Measurements from ENCODE around the gene USP40. TPM values are rescaled to one million over a fixed set of nuclear protein-coding genes. Genes with fewer than 3 reads are reported as not detected.
A peak's percentile ranks its signal among the peaks of the same experiment; 100 is the strongest.

USP40 gene
- total RNA-seq, 6 experiments from 2014 or later, result 22.8 to 27.4 (median 24.3) TPM

GRCh38 chr2:233439191-233439590 is 127.4 kb downstream of the USP40 start:
- H3K4me3 Mint-ChIP-seq, result no peak overlapping the region
- H3K9me3 Mint-ChIP-seq, result no peaks in the 10 kb centered on the region
- H3K36me3 Mint-ChIP-seq (ENCODE audit: low read depth), result no peaks in the 10 kb centered on the region; the same call in 1 of the 2 replicates
- no peak for TF ChIP-seq CTCF (IDR thresholded peaks at IDR 0.05)
- peak; percentile 13 for DNase-seq
- H3K27ac Mint-ChIP-seq, result no peak overlapping the region
- H3K4me1 Mint-ChIP-seq (ENCODE audit: low read depth), result peaks cover 6% of the 10 kb centered on the region
- peaks cover 5% of the 10 kb centered on the region; the same call in 1 of the 2 replicates for H3K27me3 Mint-ChIP-seq (ENCODE audit: insufficient read depth)

- Mint-ChIP-seq H3K27ac (no peak overlapping the region), H3K4me3 (no peak overlapping the region), H3K36me3 (ENCODE audit: low read depth) (no peaks in the 10 kb centered on the region; the same call in 1 of the 2 replicates), H3K27me3 (ENCODE audit: insufficient read depth) (peaks cover 5% of the 10 kb centered on the region; the same call in 1 of the 2 replicates), H3K4me1 (ENCODE audit: low read depth) (peaks cover 5% of the 10 kb centered on the region), H3K9me3 (no peaks in the 10 kb centered on the region)
- no peak for TF ChIP-seq CTCF (IDR thresholded peaks at IDR 0.05)
- DNase-seq, result no peak
These were observed 127.9 kb downstream of the USP40 start for GRCh38 chr2:233438573-233439147.

GRCh38 chr2:233437439-233437955 is 129.1 kb downstream of the USP40 start:
- H3K27me3 Mint-ChIP-seq (ENCODE audit: insufficient read depth), result peaks cover 2% of the 10 kb centered on the region; the same call in 1 of the 2 replicates
- H3K9me3 Mint-ChIP-seq, result no peaks in the 10 kb centered on the region
- 0 out of 2 replicates have a peak, but pooled peaks cover 9% of the 10 kb centered on the region for H3K4me1 Mint-ChIP-seq (ENCODE audit: low read depth)
- H3K4me3 Mint-ChIP-seq, result no peak overlapping the region
- no peak overlapping the region for H3K27ac Mint-ChIP-seq
- TF ChIP-seq CTCF (IDR thresholded peaks at IDR 0.05), result no peak
- no peaks in the 10 kb centered on the region; the same call in 1 of the 2 replicates for H3K36me3 Mint-ChIP-seq (ENCODE audit: low read depth)
- no peak for DNase-seq

GRCh38 chr2:233436691-233437438 is 129.7 kb downstream of the USP40 start:
- peaks cover 2% of the 10 kb centered on the region; the same call in 1 of the 2 replicates for H3K27me3 Mint-ChIP-seq (ENCODE audit: insufficient read depth)
- H3K9me3 Mint-ChIP-seq, result no peaks in the 10 kb centered on the region
- H3K4me1 Mint-ChIP-seq (ENCODE audit: low read depth), result 0 out of 2 replicates have a peak, but pooled peaks cover 9% of the 10 kb centered on the region
- H3K27ac Mint-ChIP-seq, result no peak overlapping the region
- no peaks in the 10 kb centered on the region; the same call in 1 of the 2 replicates for H3K36me3 Mint-ChIP-seq (ENCODE audit: low read depth)
- DNase-seq, result no peak
- TF ChIP-seq CTCF (IDR thresholded peaks at IDR 0.05), result no peak
- H3K4me3 Mint-ChIP-seq, result no peak overlapping the region

- no peak for TF ChIP-seq CTCF (IDR thresholded peaks at IDR 0.05)
- no peak overlapping the region for H3K4me3 Mint-ChIP-seq
- DNase-seq, result no peak
- no peaks in the 10 kb centered on the region for H3K9me3 Mint-ChIP-seq
- H3K27ac Mint-ChIP-seq, result no peak overlapping the region
- H3K27me3 Mint-ChIP-seq (ENCODE audit: insufficient read depth), result peaks cover 2% of the 10 kb centered on the region; the same call in 1 of the 2 replicates
- H3K36me3 Mint-ChIP-seq (ENCODE audit: low read depth), result no peaks in the 10 kb centered on the region; the same call in 1 of the 2 replicates
- H3K4me1 Mint-ChIP-seq (ENCODE audit: low read depth), result peaks cover 15% of the 10 kb centered on the region
These were observed 130.4 kb downstream of the USP40 start for GRCh38 chr2:233436191-233436581.

Data from HFFc6 (cell line).